Measurements from ENCODE around the gene TBC1D9B.
"Not testable (repeated sequence)": the region's sequence is repeated elsewhere in the genome, so short reads cannot be mapped to it uniquely, and the experiment has no call there.

The TBC1D9B gene

DNA sequence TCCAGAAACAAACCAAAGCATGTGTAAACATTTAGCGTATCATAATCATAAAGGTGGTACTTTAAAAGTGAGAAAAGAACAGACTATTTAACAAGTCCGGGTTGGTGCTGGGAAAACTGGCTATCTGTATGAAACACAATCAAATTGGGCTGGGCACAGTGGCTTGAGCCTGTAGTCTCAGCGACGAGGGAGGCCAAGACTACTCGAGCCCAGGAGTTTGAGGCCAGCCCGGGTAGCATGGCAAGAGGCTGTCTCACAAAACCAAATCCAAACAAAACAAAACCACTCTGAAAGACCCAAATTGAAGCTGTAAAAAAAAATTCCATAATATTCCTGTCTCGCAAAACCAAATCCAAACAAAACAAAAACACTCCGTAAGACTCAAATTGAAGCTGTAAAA is 53.3 kb downstream of the TBC1D9B start:
- H3K4me3 ChIP-seq (ENCODE audit: low read length): no peak overlapping the region
- no peaks in the 10 kb centered on the region for H3K27me3 ChIP-seq (ENCODE audit: insufficient read depth, low read length)
- 96% methylated on average over 8 of the region's 8 CpGs for WGBS
- no peaks in the 10 kb centered on the region for H3K4me1 ChIP-seq (ENCODE audit: insufficient read depth, low read length)
- H3K27ac ChIP-seq (ENCODE audit: low read depth, low read length): no peak overlapping the region
- H3K36me3 ChIP-seq (ENCODE audit: insufficient read depth, low read length): peaks cover 37% of the 10 kb centered on the region
- no peaks in the 10 kb centered on the region for H3K9me3 ChIP-seq (ENCODE audit: insufficient read depth, low read depth, low read length)
- H3K9ac ChIP-seq (ENCODE audit: low read depth, low read length): no peak overlapping the region

DNA sequence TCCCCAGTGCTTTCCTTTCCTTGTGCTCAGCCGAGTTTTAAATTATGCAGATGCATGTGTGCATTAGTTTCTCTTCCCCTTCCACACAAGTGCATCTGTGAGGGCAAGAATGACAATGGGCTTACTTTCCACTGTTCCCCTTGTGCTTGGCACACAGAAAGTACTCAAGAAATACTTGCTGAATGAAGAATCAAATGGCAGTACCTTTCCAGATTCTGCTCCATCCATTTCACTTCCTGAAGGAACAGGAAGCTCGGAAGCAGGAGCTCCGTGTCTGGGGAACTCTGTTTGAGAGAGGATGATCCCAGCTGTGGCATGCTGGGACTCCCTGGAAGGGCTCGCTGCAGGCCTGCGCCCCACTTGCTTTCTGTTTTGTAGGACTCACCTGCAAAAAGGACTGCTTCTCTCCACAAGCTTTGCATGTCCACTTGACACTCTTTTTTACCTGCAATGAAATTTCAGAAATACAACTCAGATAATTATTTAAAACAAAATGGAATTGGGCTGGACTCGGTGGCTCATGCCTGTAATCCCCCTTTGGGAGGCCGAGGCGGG is 54.6 kb downstream of the TBC1D9B start:
- no peak overlapping the region for H3K27ac ChIP-seq (ENCODE audit: low read depth, low read length)
- no peak overlapping the region for H3K9ac ChIP-seq (ENCODE audit: low read depth, low read length)
- H3K9me3 ChIP-seq (ENCODE audit: insufficient read depth, low read depth, low read length): no peaks in the 10 kb centered on the region
- H3K4me1 ChIP-seq (ENCODE audit: insufficient read depth, low read length): no peaks in the 10 kb centered on the region
- WGBS: 87% methylated on average over 8 of the region's 8 CpGs
- H3K4me3 ChIP-seq (ENCODE audit: low read length): no peak overlapping the region
- no peaks in the 10 kb centered on the region for H3K27me3 ChIP-seq (ENCODE audit: insufficient read depth, low read length)
- peaks cover 45% of the 10 kb centered on the region for H3K36me3 ChIP-seq (ENCODE audit: insufficient read depth, low read length)

DNA sequence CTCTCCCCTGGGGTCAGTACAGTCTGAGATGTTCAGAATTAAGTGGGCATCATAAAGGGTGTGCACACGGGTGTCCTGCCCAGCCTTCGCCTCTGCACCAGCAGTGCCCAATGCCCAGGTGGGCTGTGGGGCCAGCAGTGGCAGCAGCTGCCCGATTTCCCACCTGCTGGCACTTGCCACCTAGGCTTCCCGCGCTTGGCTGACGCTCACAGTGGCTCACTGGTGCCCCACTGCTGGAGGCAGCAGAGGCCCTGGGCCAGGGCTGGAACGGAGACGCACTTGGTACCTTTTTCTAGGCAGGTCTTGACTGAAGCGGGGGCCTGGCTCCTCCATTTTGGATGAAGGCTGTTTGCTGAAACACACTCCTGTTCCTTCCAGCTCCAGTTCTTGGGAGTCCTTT is 66.1 kb downstream of the TBC1D9B start:
- H3K4me3 ChIP-seq (ENCODE audit: low read length): no peak overlapping the region
- 93% methylated on average over 9 of the region's 9 CpGs for WGBS
- H3K9me3 ChIP-seq (ENCODE audit: insufficient read depth, low read depth, low read length): peaks cover 13% of the 10 kb centered on the region
- peaks cover 72% of the 10 kb centered on the region for H3K36me3 ChIP-seq (ENCODE audit: insufficient read depth, low read length)
- no peak overlapping the region for H3K9ac ChIP-seq (ENCODE audit: low read depth, low read length)
- no peaks in the 10 kb centered on the region for H3K27me3 ChIP-seq (ENCODE audit: insufficient read depth, low read length)
- no peak overlapping the region for H3K27ac ChIP-seq (ENCODE audit: low read depth, low read length)
- H3K4me1 ChIP-seq (ENCODE audit: insufficient read depth, low read length): no peaks in the 10 kb centered on the region

DNA sequence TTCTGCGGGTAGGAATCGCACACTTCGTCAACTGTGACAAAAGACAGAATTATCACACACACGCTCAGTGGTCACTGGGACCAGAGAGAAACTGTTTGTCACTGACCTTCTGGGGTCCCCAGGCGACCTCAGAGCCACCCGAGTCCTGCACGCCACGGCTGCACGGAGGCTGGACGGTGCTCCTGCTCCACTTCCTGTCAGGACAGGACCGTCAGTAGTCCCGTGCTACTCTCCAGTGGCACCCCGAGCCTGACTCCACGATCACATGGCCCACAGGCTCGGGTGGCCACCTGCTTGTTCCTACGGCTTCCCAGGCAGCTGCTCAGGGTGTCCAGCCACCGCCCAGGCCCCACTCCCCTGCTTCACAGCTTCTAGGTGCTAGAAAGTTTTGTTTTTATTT is 66.9 kb downstream of the TBC1D9B start:
- WGBS: 89% methylated on average over 17 of the region's 17 CpGs
- H3K9me3 ChIP-seq (ENCODE audit: insufficient read depth, low read depth, low read length): peaks cover 11% of the 10 kb centered on the region
- no peak overlapping the region for H3K27ac ChIP-seq (ENCODE audit: low read depth, low read length)
- H3K4me1 ChIP-seq (ENCODE audit: insufficient read depth, low read length): no peaks in the 10 kb centered on the region
- H3K4me3 ChIP-seq (ENCODE audit: low read length): no peak overlapping the region
- H3K36me3 ChIP-seq (ENCODE audit: insufficient read depth, low read length): peaks cover 72% of the 10 kb centered on the region
- no peaks in the 10 kb centered on the region for H3K27me3 ChIP-seq (ENCODE audit: insufficient read depth, low read length)
- H3K9ac ChIP-seq (ENCODE audit: low read depth, low read length): no peak overlapping the region

DNA sequence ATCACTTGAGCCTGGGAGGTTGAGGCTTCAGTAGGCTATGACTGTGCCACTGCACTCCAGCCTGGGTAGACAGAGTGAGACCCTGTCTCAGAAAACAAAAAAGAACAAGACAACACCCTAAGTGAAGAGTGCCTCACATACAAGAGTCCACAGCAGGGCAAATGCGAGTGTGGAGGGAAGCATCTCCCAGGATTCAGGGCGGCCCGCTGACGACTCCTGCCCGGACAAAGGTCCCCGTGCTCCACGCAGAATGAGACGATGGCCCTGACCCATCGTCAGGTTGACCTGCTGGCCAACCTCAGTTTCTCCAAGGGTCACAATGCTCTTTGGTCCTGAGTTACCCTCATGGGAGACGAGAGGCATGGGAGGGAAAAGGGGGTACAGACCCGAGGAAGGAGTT is 67.4 kb downstream of the TBC1D9B start:
- Histone ChIP-seq H3K4me1 (ENCODE audit: insufficient read depth, low read length) (no peaks in the 10 kb centered on the region), H3K4me3 (ENCODE audit: low read length) (no peak overlapping the region), H3K27ac (ENCODE audit: low read depth, low read length) (no peak overlapping the region), H3K36me3 (ENCODE audit: insufficient read depth, low read length) (peaks cover 73% of the 10 kb centered on the region), H3K27me3 (ENCODE audit: insufficient read depth, low read length) (no peaks in the 10 kb centered on the region), H3K9ac (ENCODE audit: low read depth, low read length) (no peak overlapping the region), H3K9me3 (ENCODE audit: insufficient read depth, low read depth, low read length) (peaks cover 9% of the 10 kb centered on the region)
- 96% methylated on average over 11 of the region's 11 CpGs for WGBS

DNA sequence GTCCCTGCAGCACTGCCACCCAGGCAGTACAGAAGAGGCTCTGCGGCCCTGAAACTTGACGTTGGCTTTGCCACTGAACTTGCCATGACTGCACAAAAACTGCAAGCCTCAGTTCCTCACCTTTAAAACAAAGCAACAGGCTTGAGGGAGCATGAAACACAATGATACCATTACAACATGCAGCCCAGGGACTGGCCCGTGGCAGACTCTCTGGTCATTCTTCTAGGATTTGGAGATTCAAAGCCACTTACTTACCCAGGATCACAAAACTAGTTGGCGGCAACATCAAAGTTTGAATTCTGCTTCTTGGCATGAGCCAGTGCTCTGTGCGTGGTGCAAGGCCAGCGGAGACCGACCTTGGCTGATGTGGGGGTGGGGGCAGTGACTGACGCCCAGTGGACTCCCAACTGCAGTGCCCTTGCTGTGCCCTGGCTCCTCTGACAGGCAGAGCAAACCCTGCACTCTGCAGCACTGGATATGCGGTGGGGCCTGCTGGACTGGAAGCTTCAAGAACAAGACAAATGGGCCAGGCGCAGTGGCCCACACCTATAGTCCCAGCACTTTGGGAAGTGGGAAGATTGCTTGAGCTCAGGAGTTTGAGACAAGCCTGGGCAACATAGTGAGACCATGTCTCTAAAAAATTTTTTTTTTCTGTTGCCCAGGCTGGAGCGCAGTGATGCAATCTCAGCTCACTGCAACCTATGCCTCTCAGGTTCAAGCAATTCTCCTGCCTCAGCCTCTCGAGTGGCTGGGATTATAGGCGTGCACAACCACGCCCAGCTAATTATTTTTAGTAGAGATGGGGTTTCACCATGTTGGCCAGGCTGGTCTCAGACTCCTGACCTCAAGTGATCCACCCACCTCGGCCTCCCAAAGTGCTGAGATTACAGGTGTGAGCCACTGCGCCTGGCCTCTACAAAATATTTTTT is 68.1 kb downstream of the TBC1D9B start:
- Histone ChIP-seq H3K27ac (ENCODE audit: low read depth, low read length) (no peak overlapping the region), H3K36me3 (ENCODE audit: insufficient read depth, low read length) (peaks cover 70% of the 10 kb centered on the region), H3K27me3 (ENCODE audit: insufficient read depth, low read length) (no peaks in the 10 kb centered on the region), H3K4me1 (ENCODE audit: insufficient read depth, low read length) (no peaks in the 10 kb centered on the region), H3K9ac (ENCODE audit: low read depth, low read length) (no peak overlapping the region), H3K9me3 (ENCODE audit: insufficient read depth, low read depth, low read length) (peaks cover 4% of the 10 kb centered on the region), H3K4me3 (ENCODE audit: low read length) (no peak overlapping the region)
- WGBS: 96% methylated on average over 16 of the region's 16 CpGs

DNA sequence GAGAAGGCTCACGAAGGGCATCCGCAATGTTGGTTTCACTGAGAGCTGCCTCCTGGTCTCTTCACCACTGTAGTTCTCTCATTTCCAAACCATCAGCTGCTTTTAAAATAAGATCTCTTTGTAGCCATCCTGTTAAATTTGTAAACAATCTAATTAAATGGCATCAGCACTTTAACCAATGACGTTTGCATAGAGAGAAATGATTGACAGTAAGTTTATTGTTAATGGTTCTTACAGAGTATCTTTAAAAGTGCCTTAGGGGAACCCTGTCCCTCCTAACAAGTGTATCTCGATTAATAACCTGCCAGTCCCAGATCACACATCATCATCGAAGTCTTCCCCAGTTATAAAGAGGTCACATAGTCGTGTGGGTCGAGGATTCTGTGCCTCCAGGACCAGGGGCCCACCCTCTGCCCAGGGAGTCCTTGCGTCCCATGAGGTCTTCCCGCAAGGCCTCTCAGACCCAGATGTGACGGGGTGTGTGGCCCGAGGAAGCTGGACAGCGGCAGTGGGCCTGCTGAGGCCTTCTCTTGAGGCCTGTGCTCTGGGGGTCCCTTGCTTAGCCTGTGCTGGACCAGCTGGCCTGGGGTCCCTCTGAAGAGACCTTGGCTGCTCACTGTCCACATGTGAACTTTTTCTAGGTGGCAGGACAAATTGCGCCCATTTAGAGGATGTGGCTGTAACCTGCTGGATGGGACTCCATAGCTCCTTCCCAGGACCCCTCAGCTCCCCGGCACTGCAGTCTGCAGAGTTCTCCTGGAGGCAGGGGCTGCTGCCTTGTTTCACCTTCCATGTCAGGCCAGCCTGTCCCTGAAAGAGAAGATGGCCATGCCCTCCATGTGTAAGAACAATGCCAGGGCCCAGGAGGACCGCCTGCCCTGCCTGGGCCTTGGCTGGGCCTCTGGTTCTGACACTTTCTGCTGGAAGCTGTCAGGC is 70.4 kb downstream of the TBC1D9B start:
- Histone ChIP-seq H3K4me3 (ENCODE audit: low read length) (no peak overlapping the region), H3K9ac (ENCODE audit: low read depth, low read length) (no peak overlapping the region), H3K27ac (ENCODE audit: low read depth, low read length) (no peak overlapping the region), H3K27me3 (ENCODE audit: insufficient read depth, low read length) (no peaks in the 10 kb centered on the region), H3K4me1 (ENCODE audit: insufficient read depth, low read length) (no peaks in the 10 kb centered on the region), H3K36me3 (ENCODE audit: insufficient read depth, low read length) (peaks cover 84% of the 10 kb centered on the region), H3K9me3 (ENCODE audit: insufficient read depth, low read depth, low read length) (peaks cover 2% of the 10 kb centered on the region; the same call in 1 of the 2 replicates)
- WGBS: 96% methylated on average over 15 of the region's 15 CpGs

DNA sequence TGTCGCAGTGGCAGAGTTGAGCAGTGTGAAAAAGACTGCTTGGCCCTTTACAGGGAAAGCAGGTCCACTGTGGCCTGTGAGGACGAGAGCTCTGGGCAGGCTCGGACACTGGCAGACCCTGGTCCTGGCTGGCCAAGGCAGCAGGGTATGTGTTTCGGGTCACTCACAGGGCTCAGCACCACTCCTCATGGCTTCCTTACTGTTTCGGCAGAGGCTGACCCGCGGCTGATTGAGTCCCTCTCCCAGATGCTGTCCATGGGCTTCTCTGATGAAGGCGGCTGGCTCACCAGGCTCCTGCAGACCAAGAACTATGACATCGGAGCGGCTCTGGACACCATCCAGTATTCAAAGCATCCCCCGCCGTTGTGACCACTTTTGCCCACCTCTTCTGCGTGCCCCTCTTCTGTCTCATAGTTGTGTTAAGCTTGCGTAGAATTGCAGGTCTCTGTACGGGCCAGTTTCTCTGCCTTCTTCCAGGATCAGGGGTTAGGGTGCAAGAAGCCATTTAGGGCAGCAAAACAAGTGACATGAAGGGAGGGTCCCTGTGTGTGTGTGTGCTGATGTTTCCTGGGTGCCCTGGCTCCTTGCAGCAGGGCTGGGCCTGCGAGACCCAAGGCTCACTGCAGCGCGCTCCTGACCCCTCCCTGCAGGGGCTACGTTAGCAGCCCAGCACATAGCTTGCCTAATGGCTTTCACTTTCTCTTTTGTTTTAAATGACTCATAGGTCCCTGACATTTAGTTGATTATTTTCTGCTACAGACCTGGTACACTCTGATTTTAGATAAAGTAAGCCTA is 71.3 kb downstream of the TBC1D9B start:
- no peak overlapping the region for H3K9ac ChIP-seq (ENCODE audit: low read depth, low read length)
- H3K4me1 ChIP-seq (ENCODE audit: insufficient read depth, low read length): no peaks in the 10 kb centered on the region
- H3K27me3 ChIP-seq (ENCODE audit: insufficient read depth, low read length): no peaks in the 10 kb centered on the region
- WGBS: 96% methylated on average over 19 of the region's 19 CpGs
- H3K4me3 ChIP-seq (ENCODE audit: low read length): no peak overlapping the region
- peaks cover 86% of the 10 kb centered on the region for H3K36me3 ChIP-seq (ENCODE audit: insufficient read depth, low read length)
- peaks cover 2% of the 10 kb centered on the region; the same call in 1 of the 2 replicates for H3K9me3 ChIP-seq (ENCODE audit: insufficient read depth, low read depth, low read length)
- no peak overlapping the region for H3K27ac ChIP-seq (ENCODE audit: low read depth, low read length)

DNA sequence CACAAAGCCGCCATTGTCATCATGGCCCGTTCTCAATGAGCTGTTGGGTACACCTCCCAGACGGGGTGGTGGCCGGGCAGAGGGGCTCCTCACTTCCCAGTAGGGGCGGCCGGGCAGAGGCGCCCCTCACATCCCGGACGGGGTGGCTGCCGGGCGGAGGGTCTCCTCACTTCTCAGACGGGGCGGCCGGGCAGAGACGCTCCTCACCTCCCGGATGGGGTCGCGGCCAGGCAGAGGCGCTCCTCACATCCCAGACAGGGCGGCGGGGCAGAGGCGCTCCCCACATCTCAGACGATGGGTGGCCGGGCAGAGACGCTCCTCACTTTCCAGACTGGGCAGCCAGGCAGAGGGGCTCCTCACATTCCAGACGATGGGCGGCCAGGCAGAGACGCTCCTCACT is 72.8 kb downstream of the TBC1D9B start:
- peaks cover 86% of the 10 kb centered on the region for H3K36me3 ChIP-seq (ENCODE audit: insufficient read depth, low read length)
- not testable (repeated sequence) for H3K4me3 ChIP-seq (ENCODE audit: low read length); H3K4me1 ChIP-seq (ENCODE audit: insufficient read depth, low read length); H3K27ac ChIP-seq (ENCODE audit: low read depth, low read length); H3K9me3 ChIP-seq (ENCODE audit: insufficient read depth, low read depth, low read length); H3K9ac ChIP-seq (ENCODE audit: low read depth, low read length); H3K27me3 ChIP-seq (ENCODE audit: insufficient read depth, low read length)
- WGBS: 94% methylated on average over 16 of the region's 28 CpGs

DNA sequence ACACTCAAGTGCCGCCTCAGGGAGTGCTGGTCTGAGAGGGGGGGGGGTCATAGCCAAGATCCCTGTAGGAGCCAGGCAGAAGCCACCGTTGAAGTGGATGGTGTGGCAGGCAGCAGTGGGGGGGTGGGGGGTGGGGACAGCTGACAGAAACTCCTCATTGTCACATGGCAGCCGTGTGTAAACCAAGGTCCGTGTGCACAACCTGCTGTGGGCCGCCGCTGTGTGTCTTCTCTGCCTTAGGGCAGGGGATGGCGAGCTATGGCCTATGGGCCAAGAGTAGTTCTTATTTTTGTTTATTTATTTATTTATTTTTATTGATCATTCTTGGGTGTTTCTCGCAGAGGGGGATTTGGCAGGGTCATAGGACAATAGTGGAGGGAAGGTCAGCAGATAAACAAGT is 73.6 kb downstream of the TBC1D9B start:
- Histone ChIP-seq H3K36me3 (ENCODE audit: insufficient read depth, low read length) (peaks cover 86% of the 10 kb centered on the region), H3K4me3 (ENCODE audit: low read length) (no peak overlapping the region), H3K4me1 (ENCODE audit: insufficient read depth, low read length) (peaks cover 5% of the 10 kb centered on the region), H3K9me3 (ENCODE audit: insufficient read depth, low read depth, low read length) (peaks cover 2% of the 10 kb centered on the region; the same call in 1 of the 2 replicates), H3K27ac (ENCODE audit: low read depth, low read length) (no peak overlapping the region), H3K9ac (ENCODE audit: low read depth, low read length) (no peak overlapping the region), H3K27me3 (ENCODE audit: insufficient read depth, low read length) (no peaks in the 10 kb centered on the region)
- WGBS: 94% methylated on average over 7 of the region's 8 CpGs
